Right ventricle myocardium inferior (tissue), 1 donor: ENCODE results near the gene ADAM12. TPM values are rescaled to one million over a fixed set of nuclear protein-coding genes. Genes with fewer than 3 reads are reported as not detected.

Source experiments
- ATAC-seq: fragments of 200-7000 bp; cut with Tn5 transposase; one replicate; pipeline ENCODE4 v1.9.1; 2020; ENCODE audit warnings: mild to moderate bottlenecking, moderate library complexity
- DNase-seq: peaks from one replicate; pipeline ENCODE4 v3.0.0; 2021; ENCODE audit errors: missing footprints
- intact Hi-C: fragments of 100-400 bp; cut with DNase I; formaldehyde crosslinking; loops from one replicate; pipeline ENCODE4 v1.11.0; 2022
- total RNA-seq: library from RNA; stranded (reverse); fragmentation: NEBNext Ultra II Directional; extraction: Animal tissue kit (Norgen Biotek cat#: 25700); gene quantifications from one replicate; pipeline ENCODE4 v1.2.1, GENCODE V29; 2021
- donor health status: DM: no; HTN: yes; CAD: no; lungs with severe emphysema.

ADAM12 gene
- total RNA-seq, 1 donor from 2014 or later, result 0.35 TPM

DNA sequence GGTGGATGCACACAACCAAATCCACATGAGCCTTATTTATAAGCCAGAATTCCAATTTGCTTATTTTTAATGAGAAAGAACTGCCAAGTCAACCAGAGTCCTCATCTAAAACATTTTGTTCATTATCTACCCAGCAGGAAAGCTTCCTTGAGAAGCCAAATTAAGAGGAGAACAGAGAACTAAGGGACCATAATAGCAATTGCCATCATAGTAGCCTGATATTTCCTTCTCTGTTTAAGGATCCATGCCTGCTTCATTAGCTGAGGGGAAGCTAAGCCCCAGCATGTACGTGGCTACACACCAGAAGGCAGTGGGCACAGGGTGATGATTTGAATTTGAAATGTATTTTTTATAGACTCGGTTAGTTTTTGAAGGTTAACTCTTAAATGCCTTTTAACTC is 46.8 kb downstream of the ADAM12 start:
- no peak for DNase-seq
- intact Hi-C loops, result no loop called here
- no peak for ATAC-seq

DNA sequence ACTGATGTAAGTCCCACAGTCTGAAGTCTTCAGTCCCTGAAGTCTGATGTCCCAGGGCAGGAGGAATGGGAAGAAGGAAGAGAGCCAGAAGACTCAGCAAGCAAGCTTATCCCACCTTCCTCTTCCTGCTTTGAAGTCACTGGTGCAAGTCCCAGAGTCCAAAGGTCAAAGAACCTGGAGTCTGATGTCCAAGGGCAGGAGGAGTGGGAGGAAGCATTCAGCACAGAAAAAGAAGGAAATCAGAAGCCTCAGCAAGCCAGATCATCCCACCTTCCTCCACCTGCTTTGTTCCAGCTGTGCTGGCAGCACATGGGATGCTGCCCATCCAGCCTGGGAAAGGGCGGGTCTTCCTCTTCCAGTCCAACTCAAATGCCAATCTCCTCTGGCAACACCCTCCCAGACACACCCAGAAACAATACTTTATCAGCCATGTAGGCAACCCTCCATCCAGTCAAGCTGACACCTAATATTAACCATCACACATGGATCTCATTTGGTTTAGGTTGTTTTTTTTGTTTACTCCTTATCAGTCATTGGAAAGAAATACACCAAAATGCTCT is 50.9 kb downstream of the ADAM12 start:
- intact Hi-C loops, result no loop called here
- DNase-seq (no peak), ATAC-seq (no peak)

DNA sequence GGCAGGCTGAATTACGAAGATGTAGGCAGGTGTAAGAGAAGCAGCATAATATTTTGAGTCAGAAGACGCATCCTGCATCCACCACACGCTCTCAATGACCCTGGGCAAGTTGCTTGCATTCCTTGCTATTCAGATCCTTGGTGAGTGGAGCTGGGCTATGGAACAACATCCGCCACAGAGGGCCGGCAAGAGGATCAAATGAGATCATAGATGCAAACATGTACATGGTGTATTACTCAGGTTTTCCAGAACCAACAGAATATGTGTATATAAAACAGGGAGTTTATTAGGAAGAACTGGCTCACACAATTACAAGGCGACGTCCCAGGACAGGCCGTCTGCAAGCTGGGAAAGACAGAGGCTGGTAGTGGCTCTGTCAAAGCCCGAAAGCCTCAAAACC is 51.5 kb downstream of the ADAM12 start:
- no peak for DNase-seq
- intact Hi-C loops, result no loop called here

DNA sequence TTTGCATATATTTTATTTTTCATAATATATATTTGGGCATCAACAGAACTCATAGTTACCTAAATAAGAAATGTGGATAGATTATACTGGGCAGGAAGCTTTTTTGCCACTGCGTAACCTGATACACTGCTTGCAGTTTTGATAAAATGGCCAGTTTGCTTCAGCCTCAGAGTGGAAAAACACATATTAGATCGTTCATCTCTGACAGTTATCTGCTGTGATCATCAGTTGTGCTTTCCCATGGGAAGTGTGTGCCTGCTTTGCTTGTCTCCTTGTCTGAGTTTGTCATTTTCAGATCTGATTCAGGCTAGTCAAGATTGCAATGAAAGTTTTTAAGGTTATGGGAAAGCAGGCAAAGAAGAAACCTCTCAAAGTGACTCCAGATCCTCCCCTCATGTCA is 54.0 kb downstream of the ADAM12 start:
- ATAC-seq, result no peak
- intact Hi-C loops, result no loop called here

More for the DNA sequence above, 51.5 kb downstream of the ADAM12 start:
- ATAC-seq, result no peak

DNA sequence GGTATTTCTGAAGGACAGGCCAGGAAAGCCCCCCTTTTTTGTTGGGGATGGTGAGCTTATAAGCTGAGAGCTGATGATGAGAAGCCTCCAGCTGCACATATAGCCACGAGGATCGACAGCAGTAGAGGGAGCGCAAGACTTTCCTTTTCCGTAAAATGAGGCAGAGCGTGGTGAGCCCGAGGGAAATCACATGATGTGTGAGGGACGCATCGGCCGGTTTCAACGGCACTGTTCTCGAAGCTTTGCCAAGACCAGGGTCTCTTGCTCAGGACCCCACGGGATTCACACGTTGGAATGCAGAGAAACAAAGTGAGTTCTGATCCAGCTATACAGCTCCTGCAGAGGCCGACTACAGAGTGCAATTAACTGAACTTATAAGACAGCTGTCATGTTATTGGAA is 55.7 kb downstream of the ADAM12 start:
- ATAC-seq (no peak), DNase-seq (no peak)
- intact Hi-C loops, result no loop called here

More for the DNA sequence above, 54.0 kb downstream of the ADAM12 start:
- DNase-seq, result no peak

DNA sequence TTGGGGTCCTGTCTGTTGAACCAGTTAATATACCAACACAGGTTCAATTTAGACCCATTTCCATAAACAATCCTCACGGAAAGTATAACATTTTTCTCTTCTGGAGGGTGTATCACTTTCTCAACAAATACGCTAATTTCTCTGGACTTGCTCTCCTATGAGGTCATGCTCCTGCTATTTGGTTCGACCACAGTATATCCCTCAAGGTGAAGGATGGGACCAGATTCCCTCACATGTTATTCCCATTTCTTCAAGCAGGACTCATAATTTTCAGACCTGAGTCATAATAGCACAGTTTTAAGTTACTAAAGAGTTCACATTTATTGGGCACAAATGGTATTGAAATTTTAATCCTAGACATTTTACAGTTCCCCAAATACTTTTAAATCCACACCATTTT is 57.2 kb downstream of the ADAM12 start:
- no peak for DNase-seq
- no peak for ATAC-seq
- intact Hi-C loops, result no loop called here

DNA sequence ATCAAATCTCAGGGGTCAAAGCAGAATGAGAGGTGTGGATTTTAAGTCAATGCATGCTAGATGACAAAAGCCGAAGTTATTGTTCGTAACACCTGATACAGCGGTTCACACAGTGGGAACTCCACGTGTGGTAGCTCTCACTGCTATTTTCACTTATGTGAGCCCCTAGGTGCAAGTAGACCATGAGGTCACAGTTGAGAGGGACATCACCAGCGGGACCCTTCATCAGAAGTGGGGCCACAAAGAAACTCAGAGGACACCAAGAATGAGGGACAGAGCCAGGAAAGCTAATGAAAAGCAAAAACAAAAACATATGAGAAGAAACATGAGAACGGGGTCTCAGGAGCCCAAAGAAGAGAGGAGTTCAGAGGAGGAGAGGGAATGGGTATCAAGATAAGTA is 63.5 kb downstream of the ADAM12 start:
- no peak for DNase-seq
- ATAC-seq, result no peak
- intact Hi-C loops, result no loop called here

DNA sequence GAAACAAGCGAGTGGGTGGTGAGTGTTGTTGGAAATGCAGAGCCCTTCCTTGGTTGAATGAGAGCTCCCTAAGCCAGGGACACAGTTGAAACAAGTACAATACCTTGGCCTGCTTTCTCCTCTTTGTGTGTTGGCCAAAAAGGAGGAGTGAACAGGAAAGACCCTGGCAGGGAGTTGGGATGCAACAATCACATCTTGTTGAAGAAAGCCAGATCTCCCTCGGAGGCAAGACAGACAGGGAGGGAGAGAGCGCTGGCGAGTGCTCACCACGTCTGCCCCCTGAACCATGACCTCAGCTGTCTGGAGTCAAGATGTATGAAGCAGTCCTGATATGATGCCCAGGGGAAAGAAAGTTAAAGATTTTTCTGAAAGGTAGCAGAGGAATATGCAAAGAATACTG is 66.8 kb downstream of the ADAM12 start:
- DNase-seq, result no peak
- intact Hi-C loops, result no loop called here
- ATAC-seq, result no peak

DNA sequence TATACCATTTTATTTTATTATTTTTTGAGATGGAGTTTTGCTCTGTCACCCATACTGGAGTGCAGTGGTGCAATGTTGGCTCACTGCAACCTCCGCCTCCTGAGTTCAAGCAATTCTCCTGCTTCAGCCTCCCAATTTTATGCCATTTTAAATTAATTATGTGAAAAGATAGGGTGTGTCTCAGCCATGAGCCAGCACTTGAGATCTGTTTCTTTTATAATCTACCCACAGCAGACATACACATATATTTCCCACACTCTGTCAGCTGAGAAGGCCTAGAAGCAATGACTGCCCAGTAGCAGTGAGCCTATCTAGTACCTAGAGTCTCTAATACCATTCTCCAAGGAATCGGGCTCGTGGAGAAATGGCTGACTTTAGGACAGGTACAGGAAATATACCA is 70.5 kb downstream of the ADAM12 start:
- no peak for ATAC-seq
- intact Hi-C loops, result no loop called here
- DNase-seq, result no peak

DNA sequence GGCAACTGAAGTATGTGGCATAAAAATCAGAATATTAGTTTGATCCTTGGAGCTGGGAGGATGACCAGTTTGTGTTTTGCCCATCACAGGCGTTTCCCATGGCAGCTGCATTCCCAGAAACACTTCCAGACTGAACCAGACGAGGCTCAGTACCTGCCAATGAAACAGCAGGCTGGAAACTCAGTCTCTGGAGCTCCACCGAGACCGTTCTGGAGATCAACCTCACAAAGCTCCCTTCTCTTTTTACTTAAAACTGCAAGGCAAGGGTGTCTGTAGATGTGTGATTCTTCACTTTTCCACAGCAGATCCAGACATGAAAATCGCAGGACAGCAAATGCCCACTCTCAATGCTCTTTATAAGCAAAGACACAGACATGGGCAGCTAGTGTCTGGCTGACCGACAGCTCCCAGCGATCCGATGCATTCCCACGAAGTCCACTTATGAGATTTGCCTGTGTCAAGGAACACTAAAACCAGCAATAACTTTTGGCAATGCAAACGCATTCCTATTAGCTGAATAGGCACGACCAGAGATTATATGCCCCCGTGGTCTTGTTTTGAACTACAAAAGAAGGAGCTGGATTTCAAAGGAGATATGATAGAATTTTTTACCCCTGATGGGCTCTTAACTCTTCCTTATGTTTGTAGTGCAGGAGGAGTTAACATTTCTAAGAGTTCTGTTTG is 72.6 kb downstream of the ADAM12 start:
- DNase-seq, result no peak
- intact Hi-C loops, result no loop called here
- ATAC-seq, result no peak

DNA sequence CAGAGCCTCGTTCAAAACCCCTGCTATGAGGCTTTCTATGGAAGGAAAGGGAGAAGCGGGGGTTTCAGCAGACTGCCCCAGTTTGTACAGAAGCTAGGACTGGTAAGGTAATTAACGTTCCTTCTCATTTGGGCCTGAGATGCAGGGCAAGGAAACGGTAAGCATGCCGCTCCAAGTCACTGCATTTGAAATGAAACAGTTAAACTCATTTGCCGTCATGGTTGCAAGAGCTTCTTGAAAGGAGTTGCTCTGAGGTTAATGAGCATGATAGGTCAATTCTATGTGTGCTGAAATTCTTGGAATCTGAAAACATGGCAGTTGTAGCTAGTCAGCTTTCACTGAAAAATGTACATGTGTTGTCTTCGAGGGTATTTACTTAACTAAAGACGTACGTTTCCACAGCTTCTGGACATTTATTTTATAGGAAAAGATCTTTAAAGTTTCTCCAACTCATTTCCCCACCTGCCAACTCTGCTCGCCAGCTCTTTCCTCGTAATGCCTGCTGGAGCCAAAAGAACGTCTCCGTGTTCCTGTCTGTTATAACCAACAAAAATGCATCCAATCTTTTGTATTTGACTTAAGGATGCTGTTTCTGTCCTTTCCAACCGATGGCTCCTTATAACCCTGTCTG is 73.3 kb downstream of the ADAM12 start:
- intact Hi-C loops, result no loop called here
- no peak for ATAC-seq
- DNase-seq, result no peak

DNA sequence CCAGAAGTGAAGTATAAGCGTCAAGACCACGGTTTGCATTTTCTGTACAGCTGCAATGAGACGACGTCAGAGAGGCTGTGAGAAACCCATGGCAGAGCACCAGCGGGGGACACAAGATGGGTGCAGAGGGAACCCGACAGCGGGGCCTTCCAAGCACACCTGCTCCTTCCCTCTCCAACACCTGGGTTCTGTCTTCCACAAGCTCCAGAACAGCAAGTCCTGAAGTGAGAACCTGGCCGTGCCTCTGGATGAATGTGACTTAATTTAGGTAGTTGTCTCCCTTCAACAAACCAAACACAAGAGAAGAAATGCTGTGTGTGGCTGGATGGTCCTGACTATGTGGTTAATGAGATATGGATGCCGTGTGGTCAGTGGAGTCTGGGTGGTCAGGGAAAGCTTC is 76.1 kb downstream of the ADAM12 start:
- ATAC-seq (no peak), DNase-seq (no peak)
- intact Hi-C loops, result no loop called here

DNA sequence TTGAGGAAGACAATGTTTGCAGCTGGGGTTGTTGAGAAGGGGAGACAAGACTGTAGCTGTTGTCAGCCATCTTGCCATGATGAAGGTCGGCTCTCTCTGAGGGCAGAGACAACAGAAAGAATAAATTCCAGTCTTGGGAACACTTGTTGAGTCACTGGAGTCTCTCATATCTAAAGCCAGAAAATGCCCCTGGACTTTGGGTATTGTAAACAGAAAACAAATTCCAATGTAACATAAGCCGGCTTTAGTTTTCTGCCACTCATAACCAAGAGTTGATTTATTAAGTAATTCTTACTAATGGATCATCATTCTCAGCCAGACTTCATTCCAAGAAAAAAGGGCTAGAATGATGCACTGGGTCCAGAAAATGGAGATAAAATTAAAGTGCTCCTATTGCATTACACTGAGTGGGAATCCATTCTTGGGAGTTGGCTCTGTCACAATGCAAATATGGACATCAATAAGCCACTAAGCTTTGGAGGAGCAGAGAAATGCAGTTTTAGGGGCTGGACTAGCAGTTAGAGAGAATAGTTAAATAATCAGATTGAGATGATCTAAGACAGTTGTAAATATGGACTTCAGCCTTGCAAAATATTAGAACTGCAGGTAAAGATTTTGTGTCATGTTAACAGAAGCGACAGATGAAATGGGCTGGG is 78.9 kb downstream of the ADAM12 start:
- ATAC-seq (no peak), DNase-seq (no peak)
- intact Hi-C loops, result loop anchor here (10.0 kb wide), 1 partner anchor 325 kb away; no protein-coding TSS in a partner anchor

DNA sequence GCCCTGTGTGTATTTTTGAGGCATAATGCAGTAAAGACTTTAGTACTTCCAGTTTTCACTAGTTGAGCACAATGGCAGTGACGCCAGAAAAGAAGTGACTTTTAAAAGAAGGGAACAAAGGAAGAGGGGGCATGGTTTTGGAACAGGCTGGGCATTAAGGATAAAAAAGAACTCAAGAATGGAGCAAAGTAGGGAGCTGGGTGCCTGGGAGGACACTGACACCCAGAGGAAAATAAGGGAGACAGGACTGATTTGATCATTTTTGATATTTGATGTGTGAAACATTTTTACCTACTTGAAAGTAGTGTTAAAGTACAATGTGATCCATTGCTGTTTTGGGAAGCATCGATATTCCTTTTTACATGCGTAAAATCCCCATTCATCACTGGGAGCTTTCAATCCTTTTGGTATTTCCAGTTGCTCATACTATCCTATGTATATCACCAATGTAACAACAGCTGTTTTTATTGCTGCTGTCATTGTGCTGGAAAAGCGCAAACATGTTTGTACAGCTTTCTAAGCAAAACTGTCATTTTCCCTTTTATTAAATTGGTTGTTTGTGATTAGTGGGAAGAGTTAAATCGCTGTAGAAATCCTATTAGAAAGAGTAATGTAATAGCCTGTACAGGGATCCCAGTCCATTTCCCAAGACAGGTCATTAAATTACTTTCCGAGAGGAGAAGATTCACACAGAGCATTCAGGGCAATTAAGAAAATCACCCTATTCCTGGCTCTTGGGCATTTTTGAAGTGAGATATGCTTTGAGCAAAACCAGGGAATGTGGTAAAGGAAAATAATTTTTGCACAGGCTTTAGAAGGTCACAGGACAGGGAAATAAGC is 85.2 kb downstream of the ADAM12 start:
- DNase-seq, result no peak
- intact Hi-C loops, result loop anchor here (10.0 kb wide), 1 partner anchor 318 kb away; no protein-coding TSS in a partner anchor
- ATAC-seq, result no peak

DNA sequence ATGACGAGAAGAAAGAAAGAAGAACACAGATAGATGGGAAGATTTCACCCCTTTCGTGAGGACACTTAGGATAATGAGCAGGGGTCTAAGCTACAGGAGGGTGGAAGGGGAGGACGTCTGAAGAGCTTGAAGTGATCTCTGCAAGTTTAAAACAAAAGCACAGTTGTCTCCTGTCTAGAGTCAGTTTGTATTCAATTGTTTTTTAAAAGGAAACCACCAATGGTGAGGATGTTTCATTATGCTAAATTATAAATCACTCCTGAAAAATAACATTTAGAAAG is 85.9 kb downstream of the ADAM12 start:
- DNase-seq (no peak), ATAC-seq (no peak)
- intact Hi-C loops, result loop anchor here (10.0 kb wide), 1 partner anchor 318 kb away; no protein-coding TSS in a partner anchor

DNA sequence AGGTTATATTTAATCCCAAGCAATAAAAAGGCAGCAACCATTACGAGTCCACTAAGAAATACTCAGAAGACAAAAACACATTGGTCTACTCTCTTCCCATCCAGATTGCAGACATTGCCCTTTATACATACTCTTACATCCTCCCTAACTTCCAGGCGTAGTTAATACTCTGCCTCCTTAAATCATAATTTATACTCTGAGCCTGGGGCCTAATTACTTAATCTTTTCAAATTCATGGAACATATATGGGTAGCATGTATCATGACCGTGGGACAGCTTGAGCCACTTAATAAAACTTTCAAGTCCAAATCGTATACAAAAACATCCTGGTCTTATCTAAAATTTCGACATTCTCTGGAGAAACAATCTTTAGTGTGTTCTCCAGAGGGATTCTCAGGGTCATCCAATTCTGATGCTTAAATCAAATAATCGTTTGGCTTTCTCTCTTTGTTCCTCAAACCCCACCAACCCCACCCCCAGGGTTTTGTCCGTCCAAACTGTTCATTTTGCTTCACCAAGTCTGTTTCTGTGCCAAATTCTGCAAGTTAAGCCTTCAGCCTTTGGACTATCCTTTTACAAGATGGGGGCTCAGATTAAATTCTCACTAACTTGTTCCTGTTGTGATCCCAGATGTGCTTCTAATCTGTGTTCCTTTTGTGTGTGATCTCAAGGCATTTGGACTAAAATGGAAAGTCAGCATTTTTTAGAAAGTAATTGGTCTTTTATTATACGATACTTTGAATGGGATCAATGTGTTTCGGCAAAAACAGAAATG is 86.4 kb downstream of the ADAM12 start:
- ATAC-seq, result no peak
- intact Hi-C loops, result loop anchor here (10.0 kb wide), 1 partner anchor 317 kb away; no protein-coding TSS in a partner anchor
- no peak for DNase-seq

DNA sequence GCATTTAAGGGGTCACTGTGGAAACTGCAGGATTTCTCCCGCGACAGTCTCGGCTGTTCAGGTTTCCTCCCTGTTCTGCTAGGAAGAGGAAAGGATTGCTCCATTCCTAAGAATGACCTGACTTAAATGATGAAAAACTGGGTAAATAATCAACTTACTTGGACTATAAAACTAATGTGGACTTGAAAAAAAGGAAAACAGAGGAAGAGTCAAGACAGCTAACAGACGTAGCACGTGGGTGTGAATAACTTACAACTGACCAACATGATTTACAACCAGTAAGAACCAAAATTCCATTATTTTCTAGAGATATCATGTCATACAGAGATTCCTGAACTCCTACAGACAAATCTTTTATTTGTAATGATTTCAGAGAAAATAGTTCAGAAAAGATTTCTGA is 93.8 kb downstream of the ADAM12 start:
- intact Hi-C loops, result no loop called here
- no peak for DNase-seq
- no peak for ATAC-seq

DNA sequence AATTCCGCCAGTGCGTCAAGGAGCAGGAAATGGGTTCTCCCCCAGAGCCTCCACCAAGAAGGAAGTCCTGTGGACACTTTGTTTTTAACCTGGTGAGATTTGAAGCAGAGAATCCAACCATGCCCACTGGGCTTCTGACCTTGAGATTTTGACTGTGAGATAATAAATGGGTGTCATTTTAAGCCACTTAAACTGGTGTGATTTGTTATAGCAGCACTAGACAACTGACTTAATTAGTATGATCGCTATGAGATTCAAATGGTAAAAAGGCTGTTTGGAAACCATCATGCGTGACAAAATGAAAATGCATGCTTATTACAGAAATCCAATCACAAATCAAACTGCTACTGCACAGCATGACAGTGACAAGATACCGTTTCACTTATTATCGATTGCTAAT is 98.0 kb downstream of the ADAM12 start:
- ATAC-seq, result no peak
- no peak for DNase-seq
- intact Hi-C loops, result no loop called here
